Stomach (tissue), 4 donors: ENCODE results near the gene QRFP.

Source experiments
- POLR2A ChIP-seq, 4 donors: fragments of 450-650 bp; IDR thresholded peaks; one replicate each; pipeline ENCODE4 v1.6.1; 2016; ENCODE audit warnings: antibody characterized with exemption in 4 of 4, control low read depth in 2 of 4, mild to moderate bottlenecking in 1 of 4, moderate library complexity in 1 of 4
- TF ChIP-seq, protein P1 (sequence below), 7 experiments: fragments of 450-650 bp in 4 of 7; fragments of 200-600 bp in 3 of 7; sonication (generic) in 3 of 7; IDR thresholded peaks; one replicate each; pipeline ENCODE4 v1.5.1; 2016 to 2019; ENCODE audit warnings: antibody characterized with exemption in 7 of 7, control low read depth in 2 of 7, mild to moderate bottlenecking in 1 of 7

DNA sequence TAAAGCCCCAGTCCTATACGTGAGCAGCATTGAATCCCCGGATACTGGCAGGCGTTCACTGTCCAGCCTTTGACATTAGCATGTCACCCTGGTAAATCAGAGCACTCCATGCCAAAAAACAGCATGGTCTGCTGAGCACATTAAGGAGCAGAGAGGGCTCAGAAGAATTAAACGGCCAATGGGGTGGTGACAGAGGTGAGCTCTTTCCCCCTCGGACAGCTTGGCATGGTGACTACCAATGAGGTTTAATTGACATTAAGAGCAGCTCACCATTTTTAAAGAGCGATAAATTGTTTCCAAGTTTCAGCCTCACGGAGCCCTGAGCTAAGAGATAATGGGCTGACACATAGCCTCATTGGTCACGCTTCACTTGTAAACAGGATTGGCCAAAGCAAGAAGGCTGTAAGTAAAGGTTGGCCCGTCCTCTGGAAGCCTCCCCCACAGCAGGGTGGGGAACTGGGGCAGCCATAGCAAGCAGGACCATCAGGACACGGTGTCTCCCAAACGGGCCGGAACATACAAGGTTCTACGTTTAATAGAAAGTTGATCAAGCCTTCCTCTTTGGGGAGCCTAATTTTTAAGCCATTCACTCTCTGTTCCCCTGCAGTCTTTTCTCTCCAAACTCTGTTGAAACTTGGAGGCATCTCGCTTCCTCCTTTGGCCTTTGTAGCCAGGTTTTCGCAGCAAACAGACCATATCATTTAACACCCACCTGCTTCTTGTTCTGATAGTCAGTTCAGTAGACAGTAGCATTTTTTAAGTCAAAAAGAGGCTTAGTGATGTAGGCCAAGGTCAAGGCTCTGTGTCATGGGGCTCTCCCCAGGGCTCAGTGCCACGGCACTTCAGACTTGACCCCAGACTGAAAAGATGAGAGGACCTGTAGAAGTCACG lies 25.9 kb downstream of the QRFP start:
- TF ChIP-seq POLR2A (IDR thresholded peaks at IDR 0.05): no peak
- TF ChIP-seq, protein P1, sequence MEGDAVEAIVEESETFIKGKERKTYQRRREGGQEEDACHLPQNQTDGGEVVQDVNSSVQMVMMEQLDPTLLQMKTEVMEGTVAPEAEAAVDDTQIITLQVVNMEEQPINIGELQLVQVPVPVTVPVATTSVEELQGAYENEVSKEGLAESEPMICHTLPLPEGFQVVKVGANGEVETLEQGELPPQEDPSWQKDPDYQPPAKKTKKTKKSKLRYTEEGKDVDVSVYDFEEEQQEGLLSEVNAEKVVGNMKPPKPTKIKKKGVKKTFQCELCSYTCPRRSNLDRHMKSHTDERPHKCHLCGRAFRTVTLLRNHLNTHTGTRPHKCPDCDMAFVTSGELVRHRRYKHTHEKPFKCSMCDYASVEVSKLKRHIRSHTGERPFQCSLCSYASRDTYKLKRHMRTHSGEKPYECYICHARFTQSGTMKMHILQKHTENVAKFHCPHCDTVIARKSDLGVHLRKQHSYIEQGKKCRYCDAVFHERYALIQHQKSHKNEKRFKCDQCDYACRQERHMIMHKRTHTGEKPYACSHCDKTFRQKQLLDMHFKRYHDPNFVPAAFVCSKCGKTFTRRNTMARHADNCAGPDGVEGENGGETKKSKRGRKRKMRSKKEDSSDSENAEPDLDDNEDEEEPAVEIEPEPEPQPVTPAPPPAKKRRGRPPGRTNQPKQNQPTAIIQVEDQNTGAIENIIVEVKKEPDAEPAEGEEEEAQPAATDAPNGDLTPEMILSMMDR (IDR thresholded peaks at IDR 0.05): no peak
